Activated T-cell treated with anti-CD3 and anti-CD28 coated beads for 48 hours (primary cell): ENCODE measurements around the gene CHST15.

Experiments
- DNase-seq: peaks from one replicate; pipeline ENCODE4 v3.0.0-alpha.2; 2020; ENCODE audit warnings: low read depth

CHST15 gene

GRCh38 chr10:124010563-124011131 lies 82.8 kb downstream of the CHST15 start:
- no peak for DNase-seq

- DNase-seq, result no peak
These were observed 83.4 kb downstream of the CHST15 start for GRCh38 chr10:124010024-124010423.

- no peak for DNase-seq
These were observed 84.0 kb downstream of the CHST15 start for GRCh38 chr10:124009231-124010015.

- DNase-seq, result no peak
These were observed 84.7 kb downstream of the CHST15 start for GRCh38 chr10:124008681-124009080.

GRCh38 chr10:124008187-124008586 lies 85.2 kb downstream of the CHST15 start:
- no peak for DNase-seq

GRCh38 chr10:124007773-124008145 lies 85.6 kb downstream of the CHST15 start:
- DNase-seq, result no peak

GRCh38 chr10:124007102-124007772 lies 86.2 kb downstream of the CHST15 start:
- DNase-seq, result no peak

GRCh38 chr10:124006526-124006925 lies 86.9 kb downstream of the CHST15 start:
- no peak for DNase-seq

GRCh38 chr10:124005991-124006392 lies 87.4 kb downstream of the CHST15 start:
- no peak for DNase-seq

GRCh38 chr10:124005091-124005490 lies 88.3 kb downstream of the CHST15 start:
- DNase-seq, result no peak

GRCh38 chr10:124004663-124005004 lies 88.8 kb downstream of the CHST15 start:
- no peak for DNase-seq

- no peak for DNase-seq
These were observed 89.3 kb downstream of the CHST15 start for GRCh38 chr10:124003871-124004662.

GRCh38 chr10:124003481-124003870 lies 89.9 kb downstream of the CHST15 start:
- no peak for DNase-seq

GRCh38 chr10:124003070-124003419 lies 90.4 kb downstream of the CHST15 start:
- no peak for DNase-seq

GRCh38 chr10:124002391-124003069 lies 90.9 kb downstream of the CHST15 start:
- DNase-seq, result no peak

GRCh38 chr10:124001391-124002148 lies 91.8 kb downstream of the CHST15 start:
- DNase-seq, result no peak

GRCh38 chr10:124000792-124001201 lies 92.6 kb downstream of the CHST15 start:
- DNase-seq, result no peak

GRCh38 chr10:123999956-124000615 lies 93.3 kb downstream of the CHST15 start:
- DNase-seq, result no peak

GRCh38 chr10:123999261-123999660 lies 94.1 kb downstream of the CHST15 start:
- DNase-seq, result no peak

- no peak for DNase-seq
These were observed 94.9 kb downstream of the CHST15 start for GRCh38 chr10:123998197-123999141.
